A549 (cell line): Measurements from ENCODE around the gene KCNIP4.

Source experiments
- CEBPB ChIP-seq, 2 experiments: fragments of >200 bp in 1 of 2; sonication (Bioruptor Twin) in 1 of 2; formaldehyde crosslinking in 1 of 2; IDR thresholded peaks; 2 replicates each; pipeline ENCODE4 v1.6.1; 2012 to 2016
- CHD2 ChIP-seq: fragments of 150-350 bp; IDR thresholded peaks from 2 replicates; pipeline ENCODE4 v1.6.1; 2014; ENCODE audit warnings: low read length; ENCODE audit not compliant: partially characterized antibody
- CTCF ChIP-seq: fragments of >200 bp; sonication (Bioruptor Twin); formaldehyde crosslinking; IDR thresholded peaks from 3 replicates; pipeline ENCODE4 v1.5.1; 2016
- EHF ChIP-seq: fragments of 250-450 bp; sonication (Bioruptor Pico); IDR thresholded peaks from 2 replicates; pipeline ENCODE4 v1.5.0; 2020; ENCODE audit warnings: mild to moderate bottlenecking
- EP300 ChIP-seq, 2 experiments: fragments of >200 bp; sonication (Bioruptor Twin); formaldehyde crosslinking; IDR thresholded peaks; 2 replicates in 1 of 2; 3 replicates in 1 of 2; pipeline ENCODE4 v1.6.1; 2016 to 2017
- HMGXB4 ChIP-seq: fragments of 250-450 bp; sonication (Bioruptor Pico); IDR thresholded peaks from 2 replicates; pipeline ENCODE4 v1.5.0; 2021; ENCODE audit warnings: mild to moderate bottlenecking, moderate library complexity, borderline replicate concordance
- MAFK ChIP-seq: fragments of 450-650 bp; IDR thresholded peaks from 2 replicates; pipeline ENCODE4 v1.6.1; 2014; ENCODE audit not compliant: partially characterized antibody
- MAX ChIP-seq: IDR thresholded peaks from 2 replicates; pipeline ENCODE4 v1.6.1; 2012
- MYC ChIP-seq: IDR thresholded peaks from 2 replicates; pipeline ENCODE4 v1.6.1; 2012; ENCODE audit warnings: mild to moderate bottlenecking, inconsistent platforms, low read length, improper control_type of control experiment, borderline replicate concordance
- PHF8 ChIP-seq: fragments of 200-600 bp; sonication (generic); IDR thresholded peaks from 2 replicates; pipeline ENCODE4 v1.6.1; 2016; ENCODE audit warnings: low read depth, mild to moderate bottlenecking, antibody characterized with exemption, moderate library complexity, borderline replicate concordance
- POLR2A ChIP-seq: IDR thresholded peaks from 2 replicates; pipeline ENCODE4 v1.6.1; 2012; ENCODE audit warnings: mild to moderate bottlenecking, low read length
- POLR2AphosphoS2 ChIP-seq: conservative IDR thresholded peaks from 2 replicates; pipeline ENCODE4 v1.6.1; 2012; ENCODE audit warnings: low read length, improper control_type of control experiment, inconsistent platforms
- RCOR1 ChIP-seq: fragments of 150-350 bp; IDR thresholded peaks from 2 replicates; pipeline ENCODE4 v1.6.1; 2014; ENCODE audit warnings: antibody characterized with exemption, low read length, low read depth

DNA sequence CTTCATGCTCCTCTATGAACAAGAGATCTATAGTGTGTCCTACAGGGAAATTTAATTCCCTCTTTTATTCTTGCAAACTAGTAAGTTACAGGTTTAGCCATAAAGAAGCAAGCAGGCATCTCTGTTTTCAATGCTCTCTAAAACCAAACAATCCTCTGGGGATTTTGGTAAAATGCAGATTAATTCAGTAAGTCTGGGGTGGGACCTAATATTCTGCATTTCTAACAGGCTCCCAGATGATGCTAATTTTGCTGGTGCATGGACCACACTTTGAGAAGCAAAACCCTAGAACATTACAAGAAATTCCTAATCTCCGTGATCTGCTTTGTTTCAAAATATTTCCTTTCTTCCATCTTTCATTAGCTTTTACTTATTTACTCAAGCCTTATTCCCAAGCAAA is 903.5 kb downstream of the KCNIP4 start:
- no peak for TF ChIP-seq MAX
- TF ChIP-seq EHF (CRISPR knock-in tag), result no peak
- TF ChIP-seq CTCF, result no peak
- no peak for TF ChIP-seq HMGXB4 (CRISPR knock-in tag)
- no peak for TF ChIP-seq RCOR1
- TF ChIP-seq CEBPB (IDR thresholded peaks at IDR 0.05), result no peak
- TF ChIP-seq MAFK, result no peak
- no peak for TF ChIP-seq EP300 (IDR thresholded peaks at IDR 0.05)
- TF ChIP-seq PHF8, result no peak
- no peak for TF ChIP-seq POLR2A
- no peak for TF ChIP-seq POLR2AphosphoS2
- no peak for TF ChIP-seq CHD2
- no peak for TF ChIP-seq MYC
